Prostate gland (tissue), 2 donors: ENCODE results near the gene DAAM1.

Experiments
- CTCF ChIP-seq, 4 experiments: fragments of 200-600 bp in 2 of 4; fragments of 450-650 bp in 2 of 4; sonication (generic) in 2 of 4; IDR thresholded peaks; 1 replicate in 3 of 4; 2 replicates in 1 of 4; pipeline ENCODE4 v1.5.1; 2016 to 2019; ENCODE audit warnings: antibody characterized with exemption in 4 of 4, mild to moderate bottlenecking in 2 of 4, moderate library complexity in 2 of 4
- POLR2A ChIP-seq: fragments of 450-650 bp; IDR thresholded peaks from one replicate; pipeline ENCODE4 v1.6.1; 2016; ENCODE audit warnings: antibody characterized with exemption, mild to moderate bottlenecking

GRCh38 chr14:59276235-59276634 lies 87.8 kb downstream of the DAAM1 start:
- TF ChIP-seq POLR2A: no peak
- no peak for TF ChIP-seq CTCF (IDR thresholded peaks at IDR 0.05)
